Effector memory CD8-positive, alpha-beta T cell (primary cell): ENCODE data around the gene GLUL.

Experiments used
- ATAC-seq: fragments of 150-1000 bp; cut with Tn5 transposase; replicated peaks from 2 replicates; pipeline ENCODE4 v1.10.0; 2021; ENCODE audit warnings: mild to moderate bottlenecking, moderate library complexity
- DNase-seq, 3 experiments: peaks; one replicate each; pipeline ENCODE4 v3.0.0; 2021
- H3K27ac Mint-ChIP-seq, 2 donors: one replicate each; pipeline ENCODE4 v1.8.0; 2022; ENCODE audit warnings: mild to moderate bottlenecking in 2 of 2, mixed read lengths in 2 of 2, moderate library complexity in 2 of 2
- H3K27me3 Mint-ChIP-seq, 2 donors: one replicate each; pipeline ENCODE4 v1.8.0; 2022; ENCODE audit warnings: mixed read lengths in 2 of 2
- H3K36me3 Mint-ChIP-seq: one replicate; pipeline ENCODE4 v1.8.0; 2022; ENCODE audit warnings: mild to moderate bottlenecking, moderate library complexity, mixed read lengths; ENCODE audit not compliant: insufficient read depth
- H3K4me1 Mint-ChIP-seq, 2 donors: one replicate each; pipeline ENCODE4 v1.8.0; 2022; ENCODE audit warnings: low read depth in 2 of 2, mixed read lengths in 2 of 2
- H3K4me3 Mint-ChIP-seq, 2 donors: one replicate each; pipeline ENCODE4 v1.8.0; 2022; ENCODE audit warnings: mild to moderate bottlenecking in 2 of 2, mixed read lengths in 2 of 2, moderate library complexity in 2 of 2
- H3K9me3 Mint-ChIP-seq, 2 donors: one replicate each; pipeline ENCODE4 v1.8.0; 2022; ENCODE audit warnings: mixed read lengths in 2 of 2

GLUL gene

GRCh38 chr1:182408435-182409075 lies 17.0 kb upstream of the GLUL start:
- Mint-ChIP-seq H3K4me1 (peaks cover 0 to 2% of the 10 kb centered on the region in 2 donors), H3K9me3 (no peaks in the 10 kb centered on the region), H3K36me3 (no peaks in the 10 kb centered on the region)

GRCh38 chr1:182407724-182408123 lies 16.1 kb upstream of the GLUL start:
- H3K9me3 Mint-ChIP-seq: no peaks in the 10 kb centered on the region
- H3K4me3 Mint-ChIP-seq: no peak overlapping the region
- DNase-seq (no peak), ATAC-seq (no peak)
- no peaks in the 10 kb centered on the region for H3K36me3 Mint-ChIP-seq
- H3K27me3 Mint-ChIP-seq: peaks cover 32 to 54% of the 10 kb centered on the region in 2 donors
- H3K4me1 Mint-ChIP-seq: peaks cover 0 to 2% of the 10 kb centered on the region in 2 donors
- no peak overlapping the region for H3K27ac Mint-ChIP-seq

More at GRCh38 chr1:182408435-182409075, 17.0 kb upstream of the GLUL start:
- peaks cover 34 to 57% of the 10 kb centered on the region in 2 donors for H3K27me3 Mint-ChIP-seq
- no peak overlapping the region for H3K4me3 Mint-ChIP-seq
- ATAC-seq (no peak), DNase-seq (no peak)
- H3K27ac Mint-ChIP-seq: no peak overlapping the region

GRCh38 chr1:182406012-182406411 lies 14.4 kb upstream of the GLUL start:
- no peak overlapping the region for H3K4me3 Mint-ChIP-seq
- peaks cover 32 to 54% of the 10 kb centered on the region in 2 donors for H3K27me3 Mint-ChIP-seq
- DNase-seq (no peak), ATAC-seq (no peak)
- H3K9me3 Mint-ChIP-seq: no peaks in the 10 kb centered on the region
- H3K4me1 Mint-ChIP-seq: peaks cover 0 to 2% of the 10 kb centered on the region in 2 donors
- no peaks in the 10 kb centered on the region for H3K36me3 Mint-ChIP-seq
- no peak overlapping the region for H3K27ac Mint-ChIP-seq

- H3K4me3 Mint-ChIP-seq: no peak overlapping the region
- DNase-seq (no peak), ATAC-seq (no peak)
- H3K27me3 Mint-ChIP-seq: peaks cover 32 to 53% of the 10 kb centered on the region in 2 donors
- H3K36me3 Mint-ChIP-seq: no peaks in the 10 kb centered on the region
- H3K9me3 Mint-ChIP-seq: no peaks in the 10 kb centered on the region
- peaks cover 0 to 2% of the 10 kb centered on the region in 2 donors for H3K4me1 Mint-ChIP-seq
- no peak overlapping the region for H3K27ac Mint-ChIP-seq
Measured at GRCh38 chr1:182405578-182405977, 14.0 kb upstream of the GLUL start.

GRCh38 chr1:182404781-182405180 lies 13.2 kb upstream of the GLUL start:
- DNase-seq: no peak
- no peaks in the 10 kb centered on the region for H3K4me1 Mint-ChIP-seq

GRCh38 chr1:182400567-182400966 lies 9.0 kb upstream of the GLUL start, which contains the start of gene TEDDM1:
Gene TEDDM1, minus strand, starts transcription at chr1:182400667. Its CDS starts 182 bp downstream, at chr1:182400485.
- H3K27ac Mint-ChIP-seq: peak within 1 kb of the TSS in 1 of 2 donors; percentile 22
- no peaks in the 10 kb centered on the region for H3K9me3 Mint-ChIP-seq
- ATAC-seq (no peak), DNase-seq (no peak)
- no peak within 1 kb of the TSS for H3K4me3 Mint-ChIP-seq
- peaks cover 7 to 11% of the 10 kb centered on the region in 2 donors for H3K27me3 Mint-ChIP-seq
- peaks cover 0 to 5% of the 10 kb centered on the region in 2 donors for H3K4me1 Mint-ChIP-seq
- no peaks in the 10 kb centered on the region for H3K36me3 Mint-ChIP-seq

More at GRCh38 chr1:182404781-182405180, 13.2 kb upstream of the GLUL start:
- Mint-ChIP-seq H3K27me3 (peaks cover 32 to 45% of the 10 kb centered on the region in 2 donors), H3K36me3 (no peaks in the 10 kb centered on the region), H3K27ac (no peak overlapping the region), H3K9me3 (no peaks in the 10 kb centered on the region), H3K4me3 (no peak overlapping the region)
- ATAC-seq: no peak

GRCh38 chr1:182397653-182398393 lies 6.2 kb upstream of the GLUL start:
- Mint-ChIP-seq H3K27me3 (no peaks in the 10 kb centered on the region), H3K9me3 (no peaks in the 10 kb centered on the region), H3K36me3 (no peaks in the 10 kb centered on the region), H3K4me1 (peaks cover 2 to 5% of the 10 kb centered on the region in 2 donors), H3K4me3 (no peak overlapping the region), H3K27ac (no peak overlapping the region)
- DNase-seq: no peak
- no peak for ATAC-seq

GRCh38 chr1:182395906-182396305 lies 4.3 kb upstream of the GLUL start:
- Mint-ChIP-seq H3K4me1 (peaks cover 7 to 10% of the 10 kb centered on the region in 2 donors), H3K27me3 (no peaks in the 10 kb centered on the region), H3K9me3 (no peaks in the 10 kb centered on the region), H3K36me3 (peaks cover 6% of the 10 kb centered on the region), H3K27ac (no peak overlapping the region), H3K4me3 (no peak overlapping the region)
- ATAC-seq: no peak
- DNase-seq: no peak

GRCh38 chr1:182394055-182394775 lies 2.6 kb upstream of the GLUL start:
- Mint-ChIP-seq H3K36me3 (peaks cover 12% of the 10 kb centered on the region), H3K4me3 (no peak overlapping the region), H3K27me3 (no peaks in the 10 kb centered on the region), H3K27ac (no peak overlapping the region), H3K4me1 (peaks cover 19 to 23% of the 10 kb centered on the region in 2 donors), H3K9me3 (no peaks in the 10 kb centered on the region)
- ATAC-seq (no peak), DNase-seq (no peak)

GRCh38 chr1:182392050-182393028 lies 749 bp upstream of the GLUL start:
- Mint-ChIP-seq H3K4me1 (peaks cover 28 to 35% of the 10 kb centered on the region in 2 donors), H3K4me3 (peak overlapping the region; percentile 93 to 99), H3K9me3 (no peaks in the 10 kb centered on the region), H3K27me3 (no peaks in the 10 kb centered on the region), H3K27ac (peak overlapping the region; percentile 90 to 96), H3K36me3 (peaks cover 12% of the 10 kb centered on the region)
- DNase-seq (peak in 1 of 3 experiments; percentile 15), ATAC-seq (peak; percentile 13)

GRCh38 chr1:182391028-182391361 lies 595 bp downstream of the GLUL start:
- Mint-ChIP-seq H3K27me3 (no peaks in the 10 kb centered on the region), H3K4me1 (peaks cover 28 to 29% of the 10 kb centered on the region in 2 donors), H3K36me3 (peaks cover 24% of the 10 kb centered on the region), H3K4me3 (peak overlapping the region; percentile 93 to 99), H3K9me3 (no peaks in the 10 kb centered on the region), H3K27ac (peak overlapping the region; percentile 90 to 96)
- ATAC-seq (no peak), DNase-seq (no peak)

- H3K27ac Mint-ChIP-seq: peak overlapping the region; percentile 90 to 96
- DNase-seq: no peak
Measured at GRCh38 chr1:182389619-182390047, 2.0 kb downstream of the GLUL start.

More at GRCh38 chr1:182389619-182390047, 2.0 kb downstream of the GLUL start:
- Mint-ChIP-seq H3K4me3 (peak overlapping the region; percentile 93 to 99), H3K27me3 (no peaks in the 10 kb centered on the region), H3K9me3 (no peaks in the 10 kb centered on the region), H3K36me3 (peaks cover 35% of the 10 kb centered on the region), H3K4me1 (peaks cover 28 to 29% of the 10 kb centered on the region in 2 donors)
- ATAC-seq: no peak
